SHP77 (cell line): ENCODE results near the gene RTL10.
"Not testable (repeated sequence)": the region's sequence is repeated elsewhere in the genome, so short reads cannot be mapped to it uniquely, and the experiment has no call there.

Source experiments
- DNase-seq, 2 experiments: peaks; one replicate each; lab custom pipeline; 2025; lab: John Stamatoyannopoulos, UW

RTL10 gene

DNA sequence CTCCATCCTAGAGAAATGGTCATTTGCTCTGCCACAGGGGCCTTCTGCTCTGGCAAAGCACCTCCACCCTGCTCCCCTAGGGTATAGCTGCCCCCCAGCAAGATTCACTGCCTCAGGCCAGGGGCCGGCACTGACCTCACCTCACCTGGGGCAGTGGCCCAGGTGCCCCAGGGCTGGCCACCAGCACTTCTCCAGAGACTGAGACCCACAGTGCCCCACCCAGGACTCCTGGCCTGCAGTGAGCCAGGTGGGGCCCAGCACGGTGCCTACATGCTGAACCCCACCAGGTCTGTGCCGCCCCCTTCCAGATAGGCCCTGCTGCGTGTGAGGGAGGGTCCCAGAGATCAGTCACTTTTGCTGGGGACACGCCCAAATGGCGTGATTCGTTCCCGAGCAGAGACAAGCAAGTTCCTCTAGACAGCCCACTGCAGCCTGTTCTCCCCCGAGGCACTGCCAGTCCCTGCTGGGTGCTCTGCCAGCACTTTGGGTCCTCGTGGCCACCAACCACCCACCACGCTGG is 10.8 kb downstream of the RTL10 start:
- DNase-seq, result no peak

DNA sequence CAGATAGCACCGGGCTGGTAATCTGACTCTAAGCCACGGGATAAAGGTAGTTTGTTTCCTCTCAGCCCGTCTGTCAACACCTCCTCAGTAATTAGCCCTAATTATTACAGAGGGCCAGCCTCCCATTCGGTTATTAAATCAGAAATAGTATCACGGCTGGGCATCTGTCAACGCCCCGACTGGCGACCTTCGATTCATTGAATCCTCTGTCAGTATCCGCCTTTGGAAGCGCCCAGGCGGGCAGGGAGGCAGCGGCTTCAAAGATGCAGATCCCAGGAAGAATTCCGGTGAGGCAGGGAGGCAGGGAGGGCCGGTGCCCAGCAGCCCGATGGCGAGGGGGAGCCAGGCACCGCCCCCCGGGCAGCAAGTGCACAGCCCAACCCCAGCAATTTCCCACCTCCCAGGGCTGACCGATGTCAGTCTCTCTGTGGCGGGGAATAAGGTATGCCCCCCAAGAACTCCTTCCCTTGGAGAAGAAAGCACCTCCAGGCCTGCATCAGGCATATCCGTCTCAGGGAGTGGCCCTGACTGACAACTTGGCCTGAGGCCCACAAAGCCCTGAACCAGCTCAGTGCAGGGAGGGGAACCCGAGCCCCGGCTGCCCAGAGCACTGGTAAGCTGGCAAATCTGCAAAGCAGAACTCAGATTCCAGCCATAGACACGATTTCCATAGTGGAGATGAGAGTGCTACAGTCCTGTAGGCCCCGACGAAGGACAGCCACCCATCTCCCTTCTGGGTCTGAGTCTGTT is 11.4 kb downstream of the RTL10 start:
- no peak for DNase-seq

DNA sequence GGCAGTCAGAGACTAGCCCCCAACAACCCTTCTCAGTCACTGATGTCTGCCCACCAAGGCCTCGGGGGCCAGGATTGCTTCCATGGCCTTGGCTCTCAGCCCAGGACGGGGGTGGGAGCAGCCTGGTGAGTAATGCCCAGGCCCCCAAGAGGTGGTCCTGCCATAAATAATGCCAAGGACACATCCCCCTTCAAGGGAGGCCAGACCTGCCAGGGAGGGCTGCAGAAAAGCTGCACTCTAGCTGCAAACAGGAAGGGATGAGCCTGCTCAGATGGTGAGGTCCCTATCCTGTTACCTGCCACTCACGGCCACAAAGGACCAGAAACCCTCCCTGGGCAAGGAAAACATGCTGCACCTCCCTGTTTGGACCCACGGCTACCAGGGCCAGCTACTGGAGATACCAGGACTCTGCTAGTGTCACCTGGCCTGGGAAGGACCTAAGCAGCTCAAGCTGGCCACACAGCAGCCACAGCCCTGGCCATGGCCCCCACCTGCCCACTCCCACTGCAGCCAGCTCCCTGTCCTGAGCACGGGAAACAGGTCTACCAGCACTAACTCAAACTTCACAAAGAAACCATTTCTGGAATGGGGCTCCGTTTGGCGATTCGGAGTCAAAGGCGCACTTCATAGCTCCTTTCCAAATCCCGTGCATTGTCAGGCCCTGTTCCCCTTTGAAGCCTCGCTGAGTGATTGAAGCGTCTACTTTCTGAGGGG is 12.1 kb downstream of the RTL10 start:
- DNase-seq, result no peak

- no peak for DNase-seq
Measured at GRCh38 chr22:19841641-19842392, 12.9 kb downstream of the RTL10 start.

DNA sequence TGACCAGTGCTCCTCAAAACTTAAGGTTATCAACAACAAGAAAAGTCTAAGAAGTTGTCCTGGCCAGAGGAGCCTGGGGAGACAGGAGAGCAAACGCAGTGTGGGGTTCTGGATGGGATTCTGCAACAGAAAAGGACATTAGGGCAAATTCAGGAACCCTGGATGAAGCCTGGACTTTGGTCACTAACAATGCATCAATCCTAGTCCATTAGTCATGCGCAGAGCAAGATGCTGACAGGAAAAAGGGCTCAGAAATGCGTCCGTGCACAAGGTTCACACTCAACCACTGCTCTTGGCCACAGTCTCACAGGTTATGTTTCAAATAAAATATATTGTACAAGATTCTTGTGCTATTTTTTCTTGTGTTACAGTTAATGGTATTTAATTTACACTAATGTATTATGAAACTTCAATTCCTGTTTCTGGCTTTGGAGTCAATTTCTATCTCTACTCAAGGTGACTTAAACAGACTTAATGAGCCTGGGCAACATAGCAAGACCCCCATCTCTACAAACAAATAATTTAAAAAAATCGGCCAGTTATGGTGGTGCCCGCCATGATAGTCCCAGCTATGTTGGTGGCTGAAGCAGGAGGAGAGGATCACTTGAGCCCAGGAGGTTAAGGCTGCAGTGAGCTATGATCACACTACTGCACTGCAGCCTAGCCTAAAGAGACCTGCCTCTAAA is 13.6 kb downstream of the RTL10 start:
- no peak for DNase-seq

GRCh38 chr22:19840059-19840458 is 14.6 kb downstream of the RTL10 start:
- no peak for DNase-seq

DNA sequence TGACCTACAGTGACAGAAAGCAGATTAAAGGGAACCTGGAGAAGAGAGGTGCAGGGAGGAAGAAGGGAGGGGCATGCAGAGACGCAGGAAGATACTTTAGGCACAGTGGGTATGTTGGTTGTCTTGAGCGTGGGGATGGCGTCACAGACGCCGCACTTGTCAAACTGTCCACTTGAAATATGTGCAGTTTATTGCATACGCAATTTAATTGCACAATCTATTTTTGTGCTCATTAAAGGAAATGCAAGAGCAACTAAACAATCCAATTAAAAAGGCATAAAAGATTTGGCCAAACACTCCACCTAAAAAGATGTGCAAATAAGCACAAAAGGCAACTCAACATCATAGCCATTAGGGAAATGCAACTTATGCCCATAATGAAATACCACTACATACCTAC is 16.8 kb downstream of the RTL10 start:
- no peak for DNase-seq

DNA sequence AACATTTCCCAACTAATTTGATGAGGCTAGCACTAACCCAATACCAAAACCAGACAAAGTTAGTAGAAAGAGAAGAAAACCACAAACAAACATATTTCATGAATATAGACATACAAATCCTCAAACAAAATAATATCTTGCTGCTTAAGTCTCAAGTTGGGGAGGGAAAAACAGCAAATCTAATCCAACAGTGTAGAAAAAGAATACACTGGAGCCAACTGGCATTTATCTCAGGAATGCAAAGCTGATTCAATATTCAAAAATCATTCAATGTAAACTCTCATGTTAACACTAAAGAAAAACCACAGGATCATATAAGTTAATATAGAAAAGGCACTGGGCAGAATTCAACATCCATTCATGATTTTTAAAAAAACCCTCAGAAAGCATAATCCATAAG is 18.2 kb downstream of the RTL10 start:
- no peak for DNase-seq

DNA sequence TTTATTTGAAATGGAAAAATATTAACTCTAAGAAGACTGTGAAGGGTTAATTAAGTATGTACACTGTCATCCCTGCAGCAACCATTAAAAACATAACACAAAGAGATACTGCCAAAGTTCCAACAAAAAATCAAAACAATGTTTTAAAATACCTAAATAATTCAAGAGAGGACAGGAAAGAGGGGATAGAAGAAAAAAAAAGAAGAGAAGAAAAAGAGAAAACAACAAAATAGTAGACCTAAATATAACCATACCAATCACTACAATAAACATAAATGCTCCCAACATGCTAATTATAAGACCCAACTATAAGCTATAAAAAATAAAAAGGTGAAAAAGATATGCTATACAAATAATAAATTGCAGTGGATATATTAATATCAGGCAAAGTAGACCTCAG is 20.1 kb downstream of the RTL10 start:
- DNase-seq, result no peak

DNA sequence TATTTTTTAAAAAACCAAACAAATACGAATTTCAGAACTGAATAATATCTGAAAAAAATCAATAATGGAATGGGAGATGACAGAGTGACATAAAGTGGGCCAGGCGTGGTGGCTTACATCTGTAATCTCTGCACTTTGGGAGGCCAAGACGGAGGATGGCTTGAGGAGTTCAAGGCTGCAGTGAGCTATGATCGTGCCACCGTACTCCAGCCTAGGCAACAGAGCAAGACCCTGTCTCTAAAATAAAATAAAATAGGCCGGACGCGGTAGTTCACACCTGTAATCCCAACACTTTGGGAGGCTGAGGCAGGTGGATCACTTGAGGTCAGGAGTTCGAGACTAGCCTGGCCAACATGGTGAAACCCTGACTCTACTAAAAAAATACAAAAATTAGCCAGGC is 21.3 kb downstream of the RTL10 start:
- DNase-seq, result not testable (repeated sequence)

- DNase-seq, result no peak
Measured at GRCh38 chr22:19832476-19833108, 22.1 kb downstream of the RTL10 start.

DNA sequence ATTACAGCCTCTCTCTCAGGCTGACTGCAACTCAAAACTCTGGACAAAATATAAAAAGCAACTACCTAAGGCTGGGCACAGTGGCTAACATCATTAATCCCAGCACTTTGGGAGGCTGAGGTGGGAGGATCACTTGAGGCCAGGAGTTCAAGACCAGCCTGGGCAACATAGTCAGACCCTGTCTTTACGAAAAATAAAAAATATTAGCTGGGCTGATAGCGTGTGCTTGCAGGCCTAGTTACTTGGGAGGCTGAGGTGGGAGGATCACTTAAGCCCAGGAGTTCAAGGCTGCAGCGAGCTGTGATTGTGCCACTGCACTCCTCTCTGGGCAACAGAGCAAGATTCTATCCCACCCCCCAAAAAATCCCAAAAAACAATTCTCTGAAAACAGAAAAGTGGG is 22.7 kb downstream of the RTL10 start:
- DNase-seq, result not testable (repeated sequence)

DNA sequence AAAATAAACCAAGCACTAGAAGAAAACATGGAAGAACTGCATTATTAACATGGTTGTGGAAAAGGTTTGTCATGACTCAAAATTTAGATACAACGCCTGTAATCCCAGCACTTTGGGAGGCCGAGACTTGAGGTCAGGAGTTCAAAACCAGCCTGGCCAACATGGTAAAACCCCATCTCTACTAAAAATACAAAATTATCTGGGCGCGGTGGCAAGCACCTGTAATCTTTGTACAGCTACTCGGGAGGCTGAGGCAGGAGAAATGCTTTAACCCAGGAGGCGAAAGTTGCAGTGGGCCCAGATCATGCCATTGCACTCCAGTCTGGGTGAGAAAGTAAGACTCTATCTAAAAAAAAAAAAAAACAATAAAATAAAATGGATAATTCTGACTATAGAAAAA is 23.7 kb downstream of the RTL10 start:
- DNase-seq, result no peak

GRCh38 chr22:19828035-19828401 is 26.7 kb downstream of the RTL10 start:
- DNase-seq, result no peak

DNA sequence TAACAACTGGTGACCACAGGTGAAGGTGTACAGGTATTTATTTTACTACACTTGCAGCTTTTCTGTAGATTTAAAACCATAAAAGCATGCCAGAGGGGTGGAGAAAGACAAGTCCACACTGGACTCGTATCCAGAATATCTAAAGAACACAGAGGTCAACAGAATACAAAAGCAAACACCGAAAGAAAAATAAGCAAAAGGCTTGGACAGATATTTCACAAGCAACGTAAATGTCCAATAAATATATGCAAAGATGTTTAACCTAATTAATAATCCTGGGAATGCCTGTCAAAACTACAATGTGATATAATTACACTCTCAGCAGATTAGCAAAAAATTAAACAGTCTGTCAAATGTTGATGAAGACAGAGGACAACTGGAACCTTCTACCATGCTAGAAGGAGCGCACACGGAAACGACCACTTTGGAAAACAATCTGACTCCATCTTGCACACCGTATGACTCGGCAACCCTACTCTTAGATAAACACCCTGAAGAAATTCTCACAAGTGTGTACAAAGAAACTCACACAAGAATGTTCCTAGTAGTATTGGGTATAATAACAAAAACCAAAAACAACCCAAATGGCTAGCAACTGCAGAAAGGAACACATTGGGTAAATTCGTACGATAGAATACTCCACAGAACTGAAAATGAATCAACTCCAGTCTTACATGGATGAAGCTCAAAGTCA is 27.2 kb downstream of the RTL10 start:
- no peak for DNase-seq

- no peak for DNase-seq
Measured at GRCh38 chr22:19826619-19826950, 28.1 kb downstream of the RTL10 start.

DNA sequence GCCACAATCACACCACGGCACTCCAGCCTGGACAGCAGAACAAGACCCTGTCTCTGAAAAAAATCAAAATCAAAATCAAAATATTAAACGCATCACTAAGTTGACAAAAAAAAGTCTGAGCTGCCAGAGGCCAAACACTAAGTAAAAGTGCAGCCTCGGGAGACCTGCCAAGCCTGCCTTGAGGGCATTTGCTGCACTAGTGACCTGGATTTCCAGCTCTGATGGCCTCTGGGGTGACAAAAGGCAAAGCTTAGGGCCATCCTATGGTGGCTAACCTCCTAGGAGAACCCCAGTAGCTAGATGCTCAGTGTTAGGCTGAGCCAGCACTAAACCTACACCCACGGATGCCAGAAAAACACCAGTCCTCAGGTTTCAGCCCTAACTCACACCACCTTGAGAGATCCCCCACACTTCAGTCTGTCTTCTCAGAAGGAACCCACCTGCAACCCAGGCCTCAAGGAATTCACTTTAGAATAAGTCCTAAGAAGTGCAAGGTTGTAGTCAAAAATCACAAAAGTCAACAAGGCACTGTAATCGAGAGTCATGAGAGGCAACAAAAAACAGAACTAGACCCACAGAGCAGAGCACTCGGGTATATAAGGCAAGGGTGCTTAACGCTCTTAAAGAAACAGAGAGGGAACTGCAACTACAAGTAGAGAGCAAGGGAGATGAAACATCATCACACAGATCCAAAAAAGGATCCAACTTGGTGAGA is 28.6 kb downstream of the RTL10 start:
- no peak for DNase-seq

- no peak for DNase-seq
Measured at GRCh38 chr22:19824926-19825339, 29.7 kb downstream of the RTL10 start.

GRCh38 chr22:19824212-19824925 is 30.3 kb downstream of the RTL10 start:
- no peak for DNase-seq

DNA sequence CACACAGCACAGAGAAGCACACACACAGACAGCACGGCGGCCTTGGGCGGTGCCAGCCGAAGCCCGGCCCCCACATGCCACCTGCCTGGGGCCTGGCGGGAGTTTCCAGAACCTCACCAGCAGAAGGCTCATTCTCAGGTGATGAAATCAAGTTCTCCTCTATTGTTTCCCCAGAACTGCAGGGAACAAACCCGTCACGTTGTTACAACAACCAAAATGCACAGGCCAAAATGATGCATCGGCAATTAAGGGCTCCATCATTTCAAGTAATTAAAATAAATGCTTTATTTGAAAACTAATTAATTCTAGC is 30.8 kb downstream of the RTL10 start:
- no peak for DNase-seq
